ENCODE results near the gene ZNF407. TPM values are rescaled to one million over a fixed set of nuclear protein-coding genes. Genes with fewer than 3 reads are reported as not detected.

ZNF407 gene
- total RNA-seq, 1 experiment from 2014 or later = 15.2 TPM

DNA sequence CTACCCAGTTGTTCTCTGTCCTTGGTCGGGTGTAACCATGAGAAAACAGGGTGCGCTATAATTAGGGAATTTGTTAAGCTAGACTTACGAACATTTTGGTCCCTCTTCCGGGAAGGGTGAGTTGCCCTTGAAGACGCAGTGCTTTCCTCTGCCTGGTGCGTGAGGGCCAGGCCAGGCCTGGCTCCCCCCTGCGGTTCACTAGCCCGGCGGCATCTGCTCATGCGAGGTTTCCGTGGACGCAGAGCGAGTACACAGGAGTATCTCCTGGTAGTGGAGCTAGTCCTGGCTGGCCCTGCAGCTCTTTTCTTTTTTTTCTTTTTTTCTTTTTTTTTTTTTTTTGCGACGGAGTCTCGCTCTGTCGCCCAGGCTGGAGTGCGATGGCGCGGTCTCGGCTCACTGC is 462.5 kb downstream of the ZNF407 start:
- no peak overlapping the region for H3K27ac ChIP-seq
- peaks cover 4% of the 10 kb centered on the region for H3K36me3 ChIP-seq
- H3K4me1 ChIP-seq (replicated peaks) = no peaks in the 10 kb centered on the region
- H3K27me3 ChIP-seq (replicated peaks) = no peaks in the 10 kb centered on the region
- no peak for DNase-seq (ENCODE audit: low read depth in 1 of 2, low spot score in 2 of 2)
- H3K9me3 ChIP-seq (replicated peaks) = no peaks in the 10 kb centered on the region
- no peak overlapping the region for H3K4me3 ChIP-seq

DNA sequence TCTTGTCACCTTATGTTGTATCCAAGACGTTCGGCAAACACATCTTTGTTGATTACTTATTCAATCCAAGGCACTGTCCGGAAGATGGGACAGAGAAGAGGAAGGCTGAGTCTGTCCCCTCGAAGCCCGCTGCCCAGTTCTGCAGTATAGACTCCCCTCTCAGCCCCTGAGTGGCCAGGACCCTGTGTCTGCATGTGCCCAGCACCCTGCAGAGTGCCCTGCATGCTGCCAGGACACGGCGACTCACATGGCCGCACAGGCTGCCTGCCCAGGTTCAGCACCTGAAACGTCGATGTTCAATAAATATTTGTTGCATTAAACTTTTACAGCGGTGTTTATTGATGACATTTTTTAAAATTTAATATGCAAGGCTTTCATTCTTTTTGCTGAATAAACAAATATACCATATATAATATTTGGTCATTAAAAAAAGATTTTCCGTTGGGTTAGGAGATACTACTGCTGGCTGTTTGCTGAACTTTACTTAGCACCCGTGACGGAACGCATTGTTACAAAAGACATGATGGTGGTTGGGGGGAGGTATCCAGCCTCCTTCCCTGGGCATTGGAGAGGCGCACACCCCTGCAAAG is 464.7 kb downstream of the ZNF407 start:
- no peak for DNase-seq (ENCODE audit: low read depth in 1 of 2, low spot score in 2 of 2)
- H3K36me3 ChIP-seq = peaks cover 4% of the 10 kb centered on the region
- H3K4me1 ChIP-seq (replicated peaks) = no peaks in the 10 kb centered on the region
- no peaks in the 10 kb centered on the region for H3K27me3 ChIP-seq (replicated peaks)
- H3K9me3 ChIP-seq (replicated peaks) = no peaks in the 10 kb centered on the region
- H3K27ac ChIP-seq = no peak overlapping the region
- no peak overlapping the region for H3K4me3 ChIP-seq

DNA sequence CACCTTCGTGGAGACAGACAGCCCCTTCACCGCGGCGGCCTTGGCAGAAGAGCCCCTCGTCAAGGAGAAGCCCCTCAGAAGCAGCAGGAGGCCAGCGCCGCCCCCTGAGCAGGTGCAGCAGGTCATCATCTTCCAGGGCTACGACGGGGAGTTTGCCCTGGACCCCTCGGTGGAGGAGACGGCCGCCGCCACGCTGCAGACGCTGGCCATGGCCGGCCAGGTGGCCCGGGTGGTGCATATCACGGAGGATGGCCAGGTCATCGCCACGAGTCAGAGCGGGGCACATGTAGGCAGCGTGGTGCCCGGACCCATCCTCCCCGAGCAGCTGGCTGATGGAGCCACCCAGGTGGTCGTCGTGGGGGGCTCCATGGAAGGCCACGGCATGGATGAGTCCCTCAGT is 465.5 kb downstream of the ZNF407 start:
- H3K9me3 ChIP-seq (replicated peaks) = no peaks in the 10 kb centered on the region
- no peaks in the 10 kb centered on the region for H3K27me3 ChIP-seq (replicated peaks)
- peaks cover 4% of the 10 kb centered on the region for H3K36me3 ChIP-seq
- no peak for DNase-seq (ENCODE audit: low read depth in 1 of 2, low spot score in 2 of 2)
- no peak overlapping the region for H3K4me3 ChIP-seq
- no peaks in the 10 kb centered on the region for H3K4me1 ChIP-seq (replicated peaks)
- H3K27ac ChIP-seq = no peak overlapping the region

DNA sequence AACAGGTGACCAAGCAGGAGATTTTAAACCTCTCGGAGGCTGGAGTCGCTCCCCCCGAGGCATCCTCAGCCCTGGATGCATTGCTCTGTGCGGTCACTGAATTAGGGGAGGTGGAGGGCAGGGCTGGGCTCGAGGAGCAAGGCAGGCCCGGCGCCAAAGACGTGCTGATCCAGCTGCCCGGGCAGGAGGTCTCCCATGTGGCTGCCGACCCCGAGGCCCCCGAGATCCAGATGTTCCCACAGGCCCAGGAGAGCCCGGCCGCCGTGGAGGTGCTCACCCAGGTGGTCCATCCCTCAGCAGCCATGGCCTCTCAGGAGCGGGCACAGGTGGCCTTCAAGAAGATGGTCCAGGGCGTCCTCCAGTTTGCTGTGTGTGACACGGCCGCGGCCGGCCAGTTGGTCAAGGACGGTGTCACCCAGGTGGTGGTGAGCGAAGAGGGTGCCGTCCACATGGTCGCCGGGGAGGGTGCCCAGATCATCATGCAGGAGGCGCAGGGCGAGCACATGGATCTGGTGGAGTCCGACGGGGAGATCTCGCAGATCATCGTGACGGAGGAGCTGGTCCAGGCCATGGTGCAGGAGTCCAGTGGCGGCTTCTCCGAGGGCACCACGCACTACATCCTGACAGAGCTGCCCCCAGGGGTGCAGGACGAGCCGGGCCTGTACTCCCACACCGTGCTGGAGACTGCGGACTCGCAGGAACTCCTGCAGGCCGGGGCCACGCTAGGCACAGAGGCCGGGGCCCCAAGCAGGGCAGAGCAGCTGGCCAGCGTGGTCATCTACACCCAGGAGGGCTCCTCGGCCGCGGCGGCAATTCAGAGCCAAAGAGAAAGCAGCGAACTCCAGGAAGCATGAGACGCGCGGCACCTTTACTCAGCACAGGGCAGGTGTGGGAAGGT is 466.2 kb downstream of the ZNF407 start:
- no peak for DNase-seq (ENCODE audit: low read depth in 1 of 2, low spot score in 2 of 2)
- Histone ChIP-seq H3K36me3 (peaks cover 4% of the 10 kb centered on the region), H3K27me3 (replicated peaks) (no peaks in the 10 kb centered on the region)

DNA sequence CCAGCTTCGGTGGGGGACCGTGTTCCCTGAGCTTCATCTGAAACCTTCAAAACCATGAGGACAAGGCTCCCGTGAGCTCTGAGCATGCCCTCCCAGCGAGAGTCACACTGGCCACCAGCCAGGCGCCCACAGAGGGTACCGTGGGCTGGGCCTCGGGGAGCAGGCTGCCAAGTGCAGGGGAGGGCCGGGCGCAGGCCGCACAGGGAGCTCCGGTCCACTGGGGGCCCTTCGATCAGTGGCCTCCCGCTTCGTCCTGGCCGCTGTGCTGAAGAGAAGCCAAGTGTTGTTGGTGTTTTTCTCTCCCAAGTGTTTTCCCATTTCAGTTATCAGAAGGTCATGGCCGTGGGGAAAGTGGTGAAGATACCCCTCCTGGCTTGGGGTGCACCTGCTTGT is 466.8 kb downstream of the ZNF407 start:
- no peaks in the 10 kb centered on the region for H3K27me3 ChIP-seq (replicated peaks)
- no peak overlapping the region for H3K27ac ChIP-seq
- H3K4me3 ChIP-seq = no peak overlapping the region
- H3K36me3 ChIP-seq = peaks cover 4% of the 10 kb centered on the region
- no peaks in the 10 kb centered on the region for H3K4me1 ChIP-seq (replicated peaks)
- DNase-seq (ENCODE audit: low read depth in 1 of 2, low spot score in 2 of 2) = no peak
- H3K9me3 ChIP-seq (replicated peaks) = no peaks in the 10 kb centered on the region

More for the DNA sequence above, 466.2 kb downstream of the ZNF407 start:
- Histone ChIP-seq H3K9me3 (replicated peaks) (no peaks in the 10 kb centered on the region), H3K4me1 (replicated peaks) (no peaks in the 10 kb centered on the region), H3K27ac (no peak overlapping the region), H3K4me3 (no peak overlapping the region)

DNA sequence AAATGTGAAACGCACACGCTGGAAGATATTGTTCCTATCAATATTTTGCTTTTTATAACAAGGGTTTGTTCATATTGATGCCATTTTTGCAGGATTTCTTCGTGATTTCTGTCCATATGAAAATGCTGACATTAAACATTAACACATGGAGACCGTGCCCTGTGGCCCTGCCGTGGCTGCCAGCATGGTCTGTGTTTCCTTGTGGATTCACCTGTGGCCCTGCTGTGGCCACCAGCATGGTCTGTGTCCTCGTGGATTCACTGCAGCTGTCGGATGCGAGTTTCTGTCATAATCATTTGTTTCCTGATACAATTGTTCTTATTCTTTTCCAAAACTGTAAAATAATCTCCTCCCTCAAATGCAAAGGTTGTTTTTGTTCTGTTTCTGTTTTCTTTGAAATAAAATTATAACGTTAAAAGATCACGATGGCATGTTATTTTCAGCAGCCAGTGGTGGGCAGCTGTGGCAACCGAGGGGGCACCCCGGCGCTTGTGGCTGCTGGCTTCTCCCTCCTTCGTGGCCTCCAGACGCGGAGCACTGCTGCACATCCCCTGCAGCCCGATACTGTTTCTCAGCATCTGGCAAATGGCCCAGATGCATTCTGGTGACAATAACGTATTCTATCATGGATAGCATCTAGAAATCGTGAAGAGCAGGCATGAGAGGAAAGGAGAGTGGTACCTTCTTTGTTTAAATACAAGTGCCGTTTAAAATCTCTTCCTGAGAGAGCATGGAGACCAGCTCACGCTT is 467.8 kb downstream of the ZNF407 start:
- Histone ChIP-seq H3K27me3 (replicated peaks) (no peaks in the 10 kb centered on the region), H3K4me3 (no peak overlapping the region), H3K27ac (no peak overlapping the region), H3K4me1 (replicated peaks) (peaks cover 5% of the 10 kb centered on the region), H3K9me3 (replicated peaks) (no peaks in the 10 kb centered on the region), H3K36me3 (peaks cover 4% of the 10 kb centered on the region)
- DNase-seq (ENCODE audit: low read depth in 1 of 2, low spot score in 2 of 2) = no peak

DNA sequence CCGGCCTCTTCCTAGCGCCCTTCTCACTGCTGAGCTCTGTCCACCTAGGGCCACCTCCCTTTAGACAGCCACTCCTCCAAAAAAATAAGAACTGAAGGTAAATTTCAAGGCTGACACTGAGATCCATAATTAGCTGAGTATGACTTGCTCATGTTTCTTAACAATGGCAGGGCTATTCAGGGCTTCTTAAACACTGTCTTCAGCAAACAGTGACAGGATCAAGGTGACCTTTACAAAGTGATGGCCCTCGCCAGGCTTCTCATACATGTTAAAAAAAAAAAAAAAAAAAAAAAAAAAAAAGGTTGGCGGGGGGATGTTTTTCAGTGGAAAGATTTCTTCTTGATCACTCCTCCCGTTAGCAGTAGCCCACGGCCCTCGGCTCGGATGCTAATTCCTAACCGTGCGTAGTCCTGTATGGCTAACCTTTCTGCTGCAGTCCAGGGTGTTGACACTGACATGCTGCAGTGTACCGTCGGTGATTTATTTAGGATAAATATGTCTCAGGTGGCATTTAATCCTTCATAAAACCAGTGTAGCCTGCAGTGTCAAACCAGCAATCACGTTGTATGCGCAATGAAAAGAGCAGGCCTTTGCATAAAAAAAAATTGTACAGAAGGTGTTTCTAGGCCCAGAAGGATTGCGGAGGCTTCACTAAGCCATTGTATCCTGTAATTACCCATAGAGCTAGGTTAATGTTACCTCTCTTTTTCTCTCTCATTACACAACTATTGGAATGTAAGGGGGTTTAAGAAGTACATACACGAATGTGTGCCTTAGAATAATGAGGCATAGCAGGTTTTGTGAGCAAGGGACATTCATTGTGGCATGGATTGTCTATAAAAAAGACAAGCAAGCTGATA is 468.6 kb downstream of the ZNF407 start:
- Histone ChIP-seq H3K27me3 (replicated peaks) (no peaks in the 10 kb centered on the region), H3K36me3 (peaks cover 4% of the 10 kb centered on the region), H3K4me3 (no peak overlapping the region), H3K4me1 (replicated peaks) (peaks cover 13% of the 10 kb centered on the region), H3K27ac (no peak overlapping the region), H3K9me3 (replicated peaks) (no peaks in the 10 kb centered on the region)
- DNase-seq (ENCODE audit: low read depth in 1 of 2, low spot score in 2 of 2) = no peak

DNA sequence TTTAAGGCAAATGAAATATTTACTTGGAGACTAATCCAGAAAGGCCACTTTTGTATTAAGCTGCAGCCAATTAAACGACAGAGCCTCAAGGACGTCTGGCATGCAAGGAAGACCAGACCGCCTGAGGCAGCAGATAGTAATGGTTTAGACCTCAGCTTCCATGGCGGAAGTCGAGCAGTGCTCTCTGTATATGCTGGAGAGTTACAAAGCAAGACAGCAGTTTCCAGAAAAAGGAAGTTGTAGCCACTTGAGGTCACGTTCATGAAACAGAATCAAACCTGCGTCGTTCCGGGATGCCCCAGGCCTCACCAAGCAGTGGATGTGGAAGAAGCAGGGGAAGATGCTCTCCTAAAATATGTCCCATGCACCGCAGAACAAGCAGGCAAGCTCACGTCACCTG is 469.3 kb downstream of the ZNF407 start:
- DNase-seq (ENCODE audit: low read depth in 1 of 2, low spot score in 2 of 2) = no peak
- H3K4me1 ChIP-seq (replicated peaks) = peaks cover 15% of the 10 kb centered on the region
- H3K27ac ChIP-seq = no peak overlapping the region
- H3K4me3 ChIP-seq = no peak overlapping the region
- no peaks in the 10 kb centered on the region for H3K27me3 ChIP-seq (replicated peaks)
- H3K9me3 ChIP-seq (replicated peaks) = no peaks in the 10 kb centered on the region
- peaks cover 4% of the 10 kb centered on the region for H3K36me3 ChIP-seq

DNA sequence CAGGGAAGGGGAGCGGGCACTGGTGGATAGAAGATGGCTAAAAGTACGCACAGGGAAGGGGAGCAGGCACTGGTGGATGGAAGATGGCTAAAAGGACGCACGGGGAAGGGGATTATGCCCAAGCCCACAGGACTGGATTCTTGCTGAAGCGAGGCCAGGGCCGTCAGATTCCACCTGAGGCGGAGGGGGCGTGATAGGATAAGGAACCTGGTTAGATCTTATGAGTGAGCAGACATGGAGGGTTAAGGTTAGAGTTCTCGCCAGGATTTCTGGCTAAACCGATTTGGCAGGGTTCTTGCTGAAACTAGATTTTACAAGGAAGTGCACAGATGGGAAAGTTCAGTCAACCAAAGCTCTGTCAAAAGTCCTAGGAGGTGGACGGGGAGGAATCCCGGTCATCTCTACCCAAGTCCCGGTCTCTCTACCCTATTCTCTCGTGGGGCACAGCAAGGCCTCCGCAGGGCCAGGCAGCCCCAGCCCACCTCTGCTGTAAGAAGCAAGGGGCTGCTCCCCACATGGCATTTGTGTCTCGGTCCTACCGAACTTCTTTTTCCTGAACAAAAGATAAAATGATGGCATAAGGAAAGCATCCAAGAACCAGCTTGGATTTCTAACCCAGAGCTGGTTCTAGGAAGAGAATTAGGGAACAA is 470.5 kb downstream of the ZNF407 start:
- Histone ChIP-seq H3K4me1 (replicated peaks) (peaks cover 15% of the 10 kb centered on the region), H3K27me3 (replicated peaks) (no peaks in the 10 kb centered on the region), H3K36me3 (peaks cover 4% of the 10 kb centered on the region), H3K9me3 (replicated peaks) (no peaks in the 10 kb centered on the region), H3K4me3 (no peak overlapping the region), H3K27ac (no peak overlapping the region)
- no peak for DNase-seq (ENCODE audit: low read depth in 1 of 2, low spot score in 2 of 2)

DNA sequence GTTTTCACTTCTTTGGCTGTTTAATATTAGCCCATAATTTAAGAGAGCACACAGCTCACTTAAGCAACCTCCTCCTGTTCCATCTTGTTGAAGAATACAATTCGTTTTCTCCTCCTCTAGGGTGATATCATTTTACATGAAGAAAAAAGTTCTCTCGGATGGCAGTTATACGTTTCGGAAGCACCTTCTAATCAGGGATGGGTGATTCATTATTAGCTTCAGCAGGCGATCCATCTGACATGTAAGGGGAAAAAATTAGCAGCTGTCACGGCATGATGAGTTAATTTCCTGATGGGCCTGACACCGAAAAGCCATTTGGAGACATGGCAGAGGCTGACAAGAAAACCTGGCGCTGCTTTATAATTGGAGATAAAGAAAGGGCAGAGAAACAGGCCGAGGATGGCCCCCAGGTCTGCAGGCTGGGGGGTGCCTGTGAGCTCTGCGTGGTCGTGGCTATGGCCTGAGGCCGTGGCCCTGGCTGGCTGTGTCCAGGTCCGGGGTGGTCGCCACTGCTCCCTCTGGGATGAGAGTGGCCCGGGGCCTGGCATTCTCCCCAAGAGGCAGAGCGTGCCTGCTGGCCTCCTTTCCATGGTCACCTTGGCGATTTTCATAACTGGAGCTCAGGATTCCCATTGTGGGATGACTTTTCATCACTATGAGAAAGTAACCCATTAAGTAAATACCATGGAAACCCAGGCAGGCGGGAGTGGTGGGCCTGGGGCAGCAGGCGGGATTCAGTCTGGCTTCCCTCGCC is 471.2 kb downstream of the ZNF407 start:
- Histone ChIP-seq H3K4me3 (no peak overlapping the region), H3K27me3 (replicated peaks) (no peaks in the 10 kb centered on the region), H3K27ac (no peak overlapping the region), H3K4me1 (replicated peaks) (peaks cover 15% of the 10 kb centered on the region), H3K36me3 (peaks cover 4% of the 10 kb centered on the region), H3K9me3 (replicated peaks) (no peaks in the 10 kb centered on the region)
- no peak for DNase-seq (ENCODE audit: low read depth in 1 of 2, low spot score in 2 of 2)

DNA sequence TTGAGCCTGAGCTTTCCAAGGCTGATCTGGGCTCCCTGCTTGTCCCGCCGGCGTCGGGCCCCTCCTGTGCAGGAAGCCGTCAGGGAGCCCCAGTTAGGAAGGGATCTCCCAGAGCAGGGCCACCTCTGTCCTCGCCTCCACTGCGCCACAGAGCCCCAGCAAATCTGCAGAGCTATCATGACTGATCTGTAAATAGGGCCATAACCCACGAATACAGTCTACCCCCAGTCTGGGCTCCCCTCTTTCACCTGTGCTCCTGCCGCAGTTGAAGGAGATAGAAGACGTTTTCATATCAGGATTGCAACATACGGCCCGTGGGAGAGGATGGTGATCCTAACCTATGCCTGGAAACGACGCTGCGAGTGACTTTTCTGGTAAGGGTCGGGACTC is 472.6 kb downstream of the ZNF407 start:
- peaks cover 15% of the 10 kb centered on the region for H3K4me1 ChIP-seq (replicated peaks)
- H3K27ac ChIP-seq = peak overlapping the region; percentile 40; the same call in 1 of the 2 replicates
- H3K36me3 ChIP-seq = no peaks in the 10 kb centered on the region
- no peaks in the 10 kb centered on the region for H3K27me3 ChIP-seq (replicated peaks)
- H3K9me3 ChIP-seq (replicated peaks) = no peaks in the 10 kb centered on the region
- DNase-seq (ENCODE audit: low read depth in 1 of 2, low spot score in 2 of 2) = no peak
- no peak overlapping the region for H3K4me3 ChIP-seq

DNA sequence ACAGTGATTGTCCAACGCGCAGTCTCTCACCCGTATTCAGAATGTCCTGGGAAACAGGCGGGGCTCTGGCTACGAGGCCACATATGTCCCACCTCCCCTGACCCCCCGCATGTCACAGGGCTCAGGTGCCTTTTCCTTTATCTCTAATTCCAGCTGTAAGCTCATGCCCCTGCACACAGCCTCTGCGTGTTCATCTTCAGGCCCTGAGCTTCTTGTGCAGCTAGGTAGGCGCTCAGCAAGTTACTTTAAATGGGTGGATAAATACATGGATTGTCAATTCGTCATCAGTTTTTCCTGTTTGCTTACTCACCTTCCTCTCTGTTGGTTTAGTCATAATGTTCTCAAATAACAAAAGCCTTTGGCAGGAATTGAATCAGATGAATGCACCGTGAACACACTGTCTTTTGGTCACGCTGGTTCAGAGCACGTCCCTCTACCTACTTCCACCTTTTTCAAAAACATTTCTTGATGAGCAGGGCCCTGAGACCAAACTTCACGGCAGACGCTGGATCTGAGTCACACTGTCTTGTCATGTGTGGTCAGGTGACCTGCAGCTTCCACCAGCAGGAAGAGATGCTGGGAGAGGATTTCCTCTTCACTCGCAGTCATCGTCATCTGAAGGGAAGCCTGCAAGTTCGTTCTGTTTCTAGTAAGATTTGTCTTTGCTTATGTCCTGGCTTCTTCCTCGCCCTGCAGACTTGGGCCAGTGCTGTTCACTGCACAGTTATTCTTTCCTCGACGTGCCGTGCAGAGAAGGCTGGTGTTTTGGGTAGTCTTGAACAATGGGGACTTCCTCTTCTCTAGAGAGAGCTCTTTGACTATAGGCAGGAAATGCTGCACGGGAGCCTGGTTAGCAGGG is 473.2 kb downstream of the ZNF407 start:
- peak in 1 of 2 experiments; percentile 57 for DNase-seq (ENCODE audit: low read depth in 1 of 2, low spot score in 2 of 2)
- Histone ChIP-seq H3K4me1 (replicated peaks) (peaks cover 15% of the 10 kb centered on the region), H3K4me3 (no peak overlapping the region), H3K36me3 (no peaks in the 10 kb centered on the region), H3K9me3 (replicated peaks) (no peaks in the 10 kb centered on the region), H3K27ac (peak overlapping the region; percentile 40), H3K27me3 (replicated peaks) (no peaks in the 10 kb centered on the region)
